ENCODE results near the gene TPCN2.

TPCN2 gene

DNA sequence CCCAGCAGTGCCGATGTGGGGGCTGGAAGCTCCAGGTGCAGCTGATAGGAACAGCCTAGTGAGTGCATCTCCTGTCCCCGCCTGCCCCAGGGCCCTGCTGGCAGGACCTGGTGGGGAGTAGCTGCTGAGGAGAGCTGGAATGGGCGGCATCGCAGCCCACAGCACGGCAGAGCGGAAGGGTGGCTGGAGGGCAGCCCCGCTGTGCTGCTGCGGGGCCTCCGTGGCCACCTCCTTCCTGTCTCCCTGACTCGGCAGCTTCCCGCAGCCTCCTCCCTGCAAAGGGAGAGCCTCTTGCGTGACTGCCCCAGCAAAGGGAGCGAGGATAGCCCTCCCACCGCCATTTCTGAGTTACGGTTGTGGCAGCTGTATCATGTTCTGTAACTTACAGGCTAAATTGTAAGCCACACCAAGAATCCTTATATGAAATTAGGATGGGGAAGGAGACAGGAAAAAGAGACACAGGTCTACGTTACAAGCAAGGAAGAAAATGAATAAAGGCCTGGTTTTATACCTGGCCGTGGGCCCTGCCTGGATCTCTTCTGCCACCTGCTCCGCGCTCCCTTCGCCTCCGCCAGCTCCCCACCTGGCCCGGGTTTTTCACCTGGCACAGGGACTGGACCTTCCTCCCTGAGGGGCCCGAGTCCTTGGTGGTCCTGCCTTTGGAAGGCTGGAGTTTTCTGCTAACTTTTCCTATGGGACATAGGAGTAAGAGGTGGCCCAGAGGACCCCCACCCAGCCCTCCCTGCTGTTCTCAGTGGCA lies 10.0 kb downstream of the TPCN2 start:
- no peak for DNase-seq

- DNase-seq = no peak
Measured at GRCh38 chr11:69059429-69059828, 10.7 kb downstream of the TPCN2 start.

DNA sequence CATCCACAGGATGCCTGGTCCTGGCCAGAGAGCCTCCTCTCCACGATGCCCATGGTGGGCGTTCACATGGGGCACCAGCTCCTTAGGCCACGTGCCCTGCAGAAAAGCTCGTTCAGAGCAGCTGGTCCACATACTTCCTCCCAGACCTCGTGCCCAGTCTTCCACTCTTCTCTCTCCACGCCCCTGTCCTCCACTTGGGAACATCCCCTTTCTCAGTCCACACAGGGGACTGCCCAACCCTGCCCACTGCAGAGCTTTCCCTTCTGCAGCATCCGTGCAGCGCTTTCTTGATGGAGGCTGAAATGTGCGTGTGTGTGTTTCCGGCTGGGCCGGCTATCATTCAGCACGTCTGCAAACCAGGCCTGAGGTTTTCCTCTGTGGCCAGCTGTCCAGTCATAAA lies 11.3 kb downstream of the TPCN2 start:
- no peak for DNase-seq

- no peak for DNase-seq
Measured at GRCh38 chr11:69060806-69061712, 12.3 kb downstream of the TPCN2 start.

- no peak for DNase-seq
Measured at GRCh38 chr11:69061713-69062053, 13.0 kb downstream of the TPCN2 start.

- no peak for DNase-seq
Measured at GRCh38 chr11:69062169-69062855, 13.6 kb downstream of the TPCN2 start.

GRCh38 chr11:69062873-69063651 lies 14.3 kb downstream of the TPCN2 start:
- DNase-seq = no peak

- DNase-seq = no peak
Measured at GRCh38 chr11:69063652-69064260, 15.0 kb downstream of the TPCN2 start.

DNA sequence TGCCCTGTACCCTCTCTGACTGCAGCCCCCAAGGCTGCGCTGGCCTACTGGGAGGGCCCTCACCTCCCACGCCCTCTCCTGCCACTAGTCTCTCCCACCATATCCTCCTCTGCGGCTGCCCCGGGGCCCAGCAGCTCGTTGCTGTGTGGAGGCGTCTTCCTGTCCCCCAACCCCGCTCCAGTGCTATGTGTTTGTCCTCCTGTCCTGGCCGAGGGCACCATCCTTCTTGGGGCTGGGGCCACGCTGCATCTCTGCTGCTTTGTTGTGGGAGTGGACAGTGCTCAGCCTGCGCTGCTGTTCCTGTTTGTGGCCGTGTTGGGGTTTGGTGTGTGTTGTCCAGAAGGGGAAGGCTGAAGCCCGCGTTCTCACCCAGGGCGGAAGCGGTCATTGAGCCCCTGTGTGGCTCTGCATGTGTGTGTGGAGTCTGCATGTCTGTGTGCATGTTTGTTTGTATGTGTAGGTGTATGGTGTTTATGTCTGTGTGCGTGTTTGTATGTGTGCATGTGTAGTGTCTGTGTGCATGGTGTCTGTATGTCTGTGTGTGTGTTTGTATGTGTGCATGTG lies 15.7 kb downstream of the TPCN2 start:
- no peak for DNase-seq

GRCh38 chr11:69065147-69065710 lies 16.5 kb downstream of the TPCN2 start:
- no peak for DNase-seq

DNA sequence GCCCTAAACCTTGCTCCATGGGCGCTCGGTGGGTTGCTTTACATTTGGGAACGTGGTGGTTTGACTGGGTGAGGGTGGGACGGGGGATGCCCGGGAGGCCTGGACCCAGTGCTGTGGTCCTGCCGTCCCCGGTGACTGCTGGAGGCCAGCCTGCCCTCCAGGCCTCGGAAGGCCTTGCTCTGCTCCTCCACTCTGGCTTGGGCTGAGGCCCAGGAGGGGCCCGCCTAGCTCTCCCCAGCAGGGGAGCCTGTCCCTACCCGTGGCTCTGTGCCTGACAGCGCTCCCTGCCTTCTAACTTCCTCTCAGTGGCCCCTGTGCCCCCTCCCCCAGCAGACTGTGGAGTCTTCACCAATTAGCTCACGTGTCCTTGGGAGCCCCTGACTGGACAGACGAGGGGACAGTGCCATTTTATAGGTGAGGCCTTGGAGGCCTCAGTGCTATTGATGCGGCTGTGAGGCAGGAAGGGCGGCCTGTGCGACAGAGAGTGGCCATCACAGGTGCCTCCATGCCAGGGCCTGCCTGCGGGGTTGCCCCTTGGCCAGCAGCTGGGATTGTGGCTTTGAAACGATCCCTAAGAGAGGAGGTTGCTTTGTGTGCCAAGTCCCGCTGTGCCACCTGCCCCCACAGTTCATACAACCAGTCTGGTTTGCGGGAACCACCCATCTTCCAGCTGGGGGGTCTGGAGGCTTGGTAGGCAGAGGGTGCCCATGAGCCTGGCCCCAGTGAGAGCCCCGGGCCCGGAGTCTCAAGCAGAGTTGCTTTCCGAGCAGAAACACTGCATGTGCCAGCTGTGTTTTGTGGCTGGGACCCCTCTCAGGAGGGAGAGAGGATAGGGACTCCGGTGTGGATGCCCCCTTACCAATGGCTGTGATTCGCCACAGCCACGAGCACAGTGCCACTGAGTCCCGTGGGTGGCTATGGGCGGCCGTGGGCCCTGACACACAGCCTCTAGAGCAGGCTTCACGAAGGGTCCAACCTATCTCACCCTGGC lies 17.7 kb downstream of the TPCN2 start:
- DNase-seq = no peak

DNA sequence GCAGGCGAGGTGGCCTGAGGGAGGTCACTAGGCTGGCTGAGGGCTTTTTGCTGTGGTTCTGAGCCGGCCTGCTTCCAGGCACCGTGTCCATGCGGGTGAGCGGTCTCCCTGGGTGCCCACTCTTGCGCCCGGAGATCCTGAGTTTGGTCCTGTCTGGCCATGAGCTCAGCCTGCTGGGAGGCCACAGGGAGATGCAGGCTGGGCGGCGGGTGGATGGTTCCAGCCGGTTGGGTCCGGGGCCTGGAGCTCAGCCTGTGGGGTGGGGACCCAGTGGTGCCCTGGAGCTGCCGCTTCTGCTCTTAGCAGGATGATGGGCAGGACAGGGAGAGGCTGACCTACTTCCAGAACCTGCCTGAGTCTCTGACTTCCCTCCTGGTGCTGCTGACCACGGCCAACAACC lies 18.5 kb downstream of the TPCN2 start:
- DNase-seq = no peak

- no peak for DNase-seq
Measured at GRCh38 chr11:69071086-69071800, 22.5 kb downstream of the TPCN2 start.

DNA sequence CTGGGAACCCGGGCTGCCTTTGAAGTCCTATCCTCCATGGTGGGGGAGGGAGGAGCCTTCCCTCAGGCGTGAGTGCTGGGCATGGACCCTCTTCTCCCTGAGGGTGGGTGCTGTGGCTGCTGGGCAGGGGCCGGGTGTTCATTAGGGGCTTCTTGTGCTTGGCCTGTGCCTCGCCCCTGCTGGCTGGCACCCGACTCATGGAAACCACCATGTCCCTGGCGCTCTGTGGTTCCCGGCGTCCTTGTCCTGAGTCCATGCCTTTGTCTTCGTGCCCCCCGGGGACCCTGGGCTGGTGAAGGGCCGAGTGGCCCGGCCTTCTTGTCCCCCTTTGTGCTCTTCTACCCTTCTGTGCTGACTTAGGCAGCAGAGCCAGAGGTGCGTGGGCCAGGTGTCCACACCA lies 23.2 kb downstream of the TPCN2 start:
- DNase-seq = no peak

DNA sequence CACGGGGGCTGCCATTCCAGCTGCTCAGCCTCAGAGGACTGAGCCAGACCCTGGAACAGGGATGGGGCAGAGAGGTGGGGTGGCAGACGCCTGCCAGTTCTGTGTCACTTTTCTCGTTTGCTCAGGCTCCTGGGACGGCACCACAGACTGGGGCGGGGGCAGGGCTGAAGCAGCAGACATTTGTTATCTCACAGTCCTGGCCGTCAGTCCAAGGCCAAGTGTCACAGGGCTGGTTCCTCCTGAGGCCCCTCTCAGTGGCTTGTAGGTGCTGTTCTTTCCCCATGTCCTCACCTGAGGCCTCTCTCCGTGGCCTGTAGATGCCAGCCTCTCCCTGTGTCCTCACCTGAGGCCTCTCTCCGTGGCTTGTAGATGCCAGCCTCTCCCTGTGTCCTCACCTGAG lies 24.7 kb downstream of the TPCN2 start:
- DNase-seq = no peak

DNA sequence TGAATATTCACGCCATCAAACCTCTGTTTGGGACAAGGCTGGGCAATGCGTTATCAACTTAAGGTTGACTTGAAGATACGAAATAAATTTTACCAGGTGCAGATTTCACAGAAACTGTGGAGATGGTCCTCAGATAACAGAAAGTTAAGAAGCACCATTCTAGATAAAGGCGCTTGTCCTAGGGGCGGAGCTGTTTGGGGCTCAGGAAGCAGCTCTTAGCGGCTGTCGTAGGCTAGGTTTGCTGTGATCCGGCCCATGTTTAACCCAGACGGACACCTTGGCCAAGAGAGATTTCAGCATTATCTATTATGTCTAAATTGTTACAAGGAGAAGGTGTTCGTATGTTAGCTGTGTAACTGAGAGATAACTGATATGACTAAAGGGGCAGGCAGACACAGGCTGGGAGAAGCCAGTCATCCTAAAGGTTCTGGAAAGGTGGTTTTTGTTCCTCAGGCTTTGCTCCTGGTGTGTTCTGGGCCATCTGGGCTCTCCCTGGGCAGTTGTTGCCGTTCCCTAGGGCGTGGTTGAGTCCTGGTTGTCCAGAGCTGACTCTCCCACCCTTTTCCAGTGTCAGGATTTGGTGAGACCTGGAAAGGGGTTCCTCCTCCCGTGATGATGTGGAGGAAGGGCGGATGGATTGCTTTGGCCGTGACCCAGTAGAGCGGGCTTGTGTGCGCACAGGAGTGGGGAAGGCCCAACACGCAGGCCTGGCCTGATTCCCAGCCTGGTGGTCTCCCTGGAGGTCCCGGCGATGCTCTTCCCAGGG lies 25.8 kb downstream of the TPCN2 start:
- DNase-seq = no peak

DNA sequence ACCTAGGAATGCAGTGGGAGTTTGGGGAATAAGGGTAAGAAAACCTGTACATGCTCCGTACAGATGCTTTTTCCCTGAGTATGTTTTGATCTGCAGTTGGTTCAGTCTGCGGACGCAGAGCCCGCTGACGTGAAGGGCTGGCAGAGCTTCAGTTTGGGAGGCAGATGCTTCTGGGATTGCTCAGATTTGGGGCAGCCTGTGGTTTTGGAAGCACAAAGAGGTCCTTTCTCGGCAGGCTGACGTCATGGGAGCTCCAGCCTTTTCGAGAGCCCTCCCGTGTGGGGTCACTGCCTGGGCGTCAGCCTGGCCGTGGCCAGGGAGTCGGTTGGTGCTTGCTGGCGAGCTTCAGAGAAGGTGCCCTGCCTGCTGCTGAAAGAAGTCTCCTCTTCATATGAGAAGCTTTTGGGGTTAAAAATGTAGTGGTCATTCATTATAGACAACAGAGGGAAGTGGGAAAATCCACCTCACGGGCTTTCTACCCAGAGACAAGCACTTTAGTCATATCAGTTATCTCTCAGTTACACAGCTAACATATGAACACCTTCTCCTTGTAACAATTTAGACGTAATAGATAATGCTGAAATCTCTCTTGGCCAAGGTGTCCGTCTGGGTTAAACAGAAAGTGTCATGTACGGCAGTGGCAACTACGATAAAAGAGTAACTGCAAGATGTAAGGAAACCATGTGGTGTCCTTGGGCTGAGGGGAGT lies 26.8 kb downstream of the TPCN2 start:
- no peak for DNase-seq

DNA sequence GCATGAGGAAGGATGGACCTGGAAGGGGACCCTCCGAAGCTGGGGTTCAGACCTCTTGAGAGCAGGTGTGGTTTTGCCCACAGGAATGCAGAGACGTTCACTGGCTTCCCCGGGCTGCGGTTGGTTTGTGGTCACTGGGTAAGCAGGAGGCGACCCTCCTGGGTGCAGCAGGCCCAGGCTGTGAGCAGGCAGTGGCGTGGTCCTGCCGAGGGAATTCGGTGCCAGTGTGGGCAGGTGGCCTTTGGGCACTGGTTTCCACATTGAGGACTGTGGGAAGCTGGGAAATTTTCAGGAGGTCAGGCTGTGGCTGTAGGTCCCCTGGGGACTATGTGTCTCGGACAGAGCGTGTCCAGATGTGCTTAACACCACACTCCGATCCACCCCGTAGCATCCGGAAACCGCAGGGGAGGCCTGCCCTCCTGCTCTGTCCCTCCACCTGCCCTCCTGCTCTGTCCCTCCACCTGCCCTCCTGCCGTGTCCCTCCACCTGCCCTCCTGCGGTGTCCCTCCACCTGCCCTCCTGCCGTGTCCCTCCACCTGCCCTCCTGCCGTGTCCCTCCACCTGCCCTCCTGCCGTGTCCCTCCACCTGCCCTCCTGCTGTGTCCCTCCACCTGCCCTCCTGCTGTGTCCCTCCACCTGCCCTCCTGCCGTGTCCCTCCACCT lies 27.5 kb downstream of the TPCN2 start:
- no peak for DNase-seq
